HG02571 (cell line): ENCODE measurements around the gene ILF3.
"Not testable (repeated sequence)": the region's sequence is repeated elsewhere in the genome, so short reads cannot be mapped to it uniquely, and the experiment has no call there.

Experiments used
- ATAC-seq: cut with Tn5 transposase; IDR thresholded peaks from one replicate; pipeline ENCODE4 v1.9.1; 2021; ENCODE audit warnings: mild to moderate bottlenecking, moderate library complexity; ENCODE audit not compliant: unreplicated experiment

Gene ILF3

DNA sequence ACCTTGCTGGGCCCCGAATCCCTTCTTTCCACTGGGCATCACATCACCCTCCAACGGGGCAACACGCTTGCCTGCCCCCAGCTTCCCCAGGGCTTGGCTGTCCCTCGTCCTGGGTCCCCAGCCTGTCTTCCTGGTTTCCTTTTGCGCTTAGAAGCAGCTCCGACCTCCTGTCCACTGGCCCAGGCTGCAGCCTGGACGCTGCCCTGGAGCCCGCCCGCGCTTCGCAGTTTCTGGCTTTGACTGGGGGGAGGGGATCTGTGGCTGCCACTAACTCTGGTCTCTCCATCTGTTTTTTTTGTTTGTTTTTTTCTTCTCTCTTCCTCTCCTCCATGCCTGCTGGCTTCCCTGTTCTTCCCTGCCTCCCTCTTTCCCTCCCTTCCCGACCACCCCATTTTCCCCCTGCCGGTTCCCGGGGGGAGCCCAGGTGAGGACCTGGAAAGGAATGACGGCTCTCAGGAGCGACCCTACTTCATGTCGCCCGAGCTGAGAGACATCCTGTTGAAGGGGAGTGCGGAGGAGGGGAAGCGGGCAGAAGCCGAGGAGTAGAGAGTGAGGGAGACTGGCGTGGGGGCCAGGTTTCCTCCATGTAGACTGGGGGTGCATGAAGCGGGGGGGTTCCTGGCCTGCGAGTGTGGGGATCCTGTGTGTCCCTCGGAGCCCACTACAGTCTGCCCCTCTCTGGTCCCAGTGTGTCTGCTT is 11.5 kb upstream of the ILF3 start:
- ATAC-seq: no peak

- ATAC-seq: no peak
Observed at GRCh38 chr19:10643172-10643967, 10.8 kb upstream of the ILF3 start.

DNA sequence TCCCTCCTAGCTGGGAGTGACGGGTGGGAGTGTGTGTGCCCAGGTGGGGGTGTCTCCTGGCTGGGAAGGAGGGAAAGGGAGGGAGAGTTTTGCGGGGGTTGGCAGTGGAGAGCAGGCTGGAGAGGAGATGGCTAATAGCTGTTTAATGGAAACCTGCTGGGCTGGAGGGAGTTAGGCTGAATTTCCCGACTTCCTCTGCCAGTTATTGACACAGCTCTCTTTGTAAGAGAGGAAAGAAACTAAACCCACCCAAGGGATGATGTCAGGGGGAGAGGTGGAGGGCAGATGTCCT is 10.2 kb upstream of the ILF3 start:
- ATAC-seq: no peak

DNA sequence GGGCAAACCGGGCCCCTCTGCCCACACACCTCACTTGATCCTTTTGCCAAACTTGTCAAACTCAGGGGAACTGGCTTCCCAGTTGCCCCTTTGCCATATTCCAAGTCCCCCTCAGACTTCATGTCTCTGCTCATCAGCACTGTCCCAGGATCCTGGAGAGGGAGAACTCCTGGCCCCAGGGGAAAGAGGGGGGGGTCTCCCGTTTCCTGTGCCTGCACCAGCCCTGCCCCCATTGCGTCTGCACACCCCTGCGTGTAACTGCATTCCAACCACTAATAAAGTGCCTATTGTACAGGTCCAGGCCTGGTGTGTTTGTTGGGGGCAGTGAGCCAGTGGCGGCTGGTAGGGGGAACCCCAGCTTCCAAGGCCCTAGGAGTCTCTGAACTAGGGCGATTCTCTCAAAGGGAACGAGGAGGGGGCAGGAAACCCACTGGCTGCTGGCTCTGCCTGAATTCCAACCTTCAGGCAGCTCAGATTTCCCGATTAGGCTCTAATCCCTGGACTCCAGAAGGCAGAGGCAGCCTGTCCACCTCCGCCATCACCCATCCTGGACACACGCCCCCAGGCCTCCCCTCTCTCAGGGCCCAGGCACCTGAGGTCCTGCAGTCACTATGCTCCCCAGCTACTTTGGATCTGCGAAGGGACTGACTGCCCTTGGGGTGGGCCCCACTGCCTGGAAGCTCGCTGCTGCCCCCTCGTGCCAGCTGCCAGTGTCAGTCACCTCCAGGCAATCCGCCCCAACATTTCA is 9.7 kb upstream of the ILF3 start:
- no peak for ATAC-seq

- no peak for ATAC-seq
Observed at GRCh38 chr19:10646456-10647159, 7.5 kb upstream of the ILF3 start.

DNA sequence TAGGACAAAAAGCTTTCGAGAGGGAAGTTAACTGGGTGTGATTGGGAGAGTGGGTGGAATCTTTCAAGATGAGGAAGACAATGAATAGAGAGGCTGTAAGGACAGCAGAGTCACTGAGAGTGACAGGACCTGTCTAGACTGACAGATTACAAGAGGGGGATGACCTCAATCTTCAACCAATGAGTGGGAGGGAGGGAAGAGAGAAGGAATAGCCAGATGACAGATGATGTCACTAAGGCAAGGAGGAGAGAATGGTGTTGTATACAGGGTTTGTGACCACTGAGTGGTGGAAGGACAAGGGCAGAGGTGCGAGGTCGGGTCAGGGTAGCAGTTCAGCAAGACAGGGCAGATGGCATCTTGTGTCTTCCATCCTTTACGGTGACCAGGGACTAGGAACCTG is 5.8 kb upstream of the ILF3 start:
- no peak for ATAC-seq

DNA sequence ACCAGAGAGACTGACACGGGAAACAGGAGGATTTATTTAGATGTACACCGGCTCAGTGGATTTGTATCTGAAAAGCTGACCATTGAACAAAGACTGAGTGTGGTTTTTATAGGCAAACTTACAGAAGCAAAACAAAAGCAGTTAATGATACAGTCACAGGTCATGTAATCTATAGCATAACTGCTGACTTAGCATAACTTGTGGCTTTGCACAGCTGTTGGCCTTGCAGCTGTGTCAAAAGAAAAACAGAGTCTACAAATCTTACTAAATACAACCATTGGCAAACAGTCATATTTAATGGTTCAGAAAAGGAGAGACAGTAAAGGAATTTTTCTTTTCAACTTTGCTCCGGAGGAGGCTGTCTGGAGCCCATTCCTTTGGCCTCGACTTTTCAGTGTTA is 2.3 kb upstream of the ILF3 start:
- no peak for ATAC-seq

DNA sequence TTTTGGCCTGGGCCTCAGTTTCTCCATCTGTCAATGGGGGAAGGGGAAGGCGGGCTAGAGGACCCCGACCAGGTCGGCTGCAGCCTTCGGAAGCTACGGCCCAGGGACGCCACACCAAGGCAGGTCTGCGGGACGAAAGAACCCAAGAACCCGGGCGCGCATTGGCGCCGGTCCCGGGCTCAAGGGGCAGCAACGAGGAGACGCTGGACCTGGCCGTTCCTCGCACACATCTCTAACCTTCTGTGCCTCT is 739 bp upstream of the ILF3 start:
- no peak for ATAC-seq

GRCh38 chr19:10654610-10655456 is 687 bp downstream of the ILF3 start:
- peak; percentile 19 for ATAC-seq

DNA sequence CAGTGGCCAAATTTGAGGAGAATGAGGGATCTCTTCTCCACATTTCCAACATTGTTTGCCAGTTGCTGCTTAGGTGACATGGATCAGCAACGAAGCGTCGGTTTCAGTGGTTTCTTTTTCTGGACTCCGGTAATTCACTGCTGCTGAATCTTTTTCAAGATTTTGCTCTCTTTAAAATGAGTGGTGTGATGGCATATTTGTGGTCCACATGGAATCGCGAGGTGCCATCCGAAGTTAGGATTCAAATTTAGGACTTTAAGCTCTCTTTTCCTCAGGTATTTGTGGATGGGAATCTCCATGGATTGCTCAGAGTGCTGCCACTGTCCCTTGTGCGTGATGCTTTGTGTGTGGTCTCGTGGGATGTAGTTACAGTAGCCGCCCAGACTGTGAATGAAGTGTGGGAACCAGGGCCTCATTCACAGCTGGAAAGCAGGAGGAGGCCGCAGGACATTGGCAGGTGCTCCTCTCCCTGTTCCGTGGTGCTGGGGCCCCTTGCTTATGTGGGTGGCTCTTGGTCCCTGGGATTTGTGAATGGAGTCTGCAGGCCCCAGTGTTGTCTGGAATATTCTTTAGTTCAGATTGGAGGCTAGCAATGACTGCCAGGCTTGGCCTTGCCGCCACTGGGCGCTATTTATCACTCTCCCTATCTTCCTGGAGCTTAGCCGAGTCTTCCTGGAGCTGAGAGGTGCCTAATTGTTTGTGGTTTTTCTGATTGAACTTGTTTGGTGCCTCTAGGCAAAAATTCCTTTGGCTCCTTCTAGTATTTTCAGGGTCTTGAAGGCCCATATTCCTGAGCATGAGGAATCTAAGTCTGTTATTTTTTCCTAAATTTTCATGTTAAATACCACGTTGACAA is 1.5 kb downstream of the ILF3 start:
- ATAC-seq: no peak

DNA sequence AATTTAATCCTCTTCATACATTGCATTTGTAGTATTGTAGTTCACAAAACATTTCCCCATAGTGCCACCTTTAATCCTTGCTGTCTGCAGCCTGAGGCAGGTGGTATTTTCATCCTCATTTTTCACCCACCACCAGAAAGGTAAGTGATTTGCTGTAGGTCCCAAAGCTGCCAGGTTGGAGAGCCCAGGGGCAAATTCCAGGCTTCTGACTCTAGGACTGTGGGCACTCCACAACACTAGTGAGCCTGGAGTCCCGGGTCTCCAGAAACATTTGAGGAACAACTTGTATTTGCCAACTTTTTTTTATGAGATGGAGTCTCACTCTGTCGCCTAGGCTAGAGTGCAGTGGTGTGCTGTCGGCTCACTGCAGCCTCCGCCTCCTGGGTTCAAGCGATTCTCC is 6.2 kb downstream of the ILF3 start:
- no peak for ATAC-seq

DNA sequence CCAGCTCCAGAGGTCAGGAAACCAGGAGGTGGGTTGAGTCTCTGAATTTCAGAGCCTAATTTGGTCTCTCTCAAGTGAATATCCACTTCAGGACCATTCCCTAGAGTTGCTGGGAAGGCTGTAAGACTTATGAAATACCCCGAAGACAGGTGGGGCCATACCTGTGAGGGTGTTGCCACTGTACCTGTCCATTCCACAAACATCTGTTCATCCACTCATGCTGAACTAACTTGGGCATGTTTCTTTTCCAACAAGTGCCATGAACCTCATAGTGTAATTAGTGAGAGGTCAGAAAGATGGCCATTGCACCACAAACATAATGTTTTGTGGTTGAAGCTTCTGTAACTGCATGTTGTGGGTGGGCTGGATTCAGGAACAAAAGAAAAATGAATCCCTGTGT is 7.8 kb downstream of the ILF3 start:
- ATAC-seq: no peak

DNA sequence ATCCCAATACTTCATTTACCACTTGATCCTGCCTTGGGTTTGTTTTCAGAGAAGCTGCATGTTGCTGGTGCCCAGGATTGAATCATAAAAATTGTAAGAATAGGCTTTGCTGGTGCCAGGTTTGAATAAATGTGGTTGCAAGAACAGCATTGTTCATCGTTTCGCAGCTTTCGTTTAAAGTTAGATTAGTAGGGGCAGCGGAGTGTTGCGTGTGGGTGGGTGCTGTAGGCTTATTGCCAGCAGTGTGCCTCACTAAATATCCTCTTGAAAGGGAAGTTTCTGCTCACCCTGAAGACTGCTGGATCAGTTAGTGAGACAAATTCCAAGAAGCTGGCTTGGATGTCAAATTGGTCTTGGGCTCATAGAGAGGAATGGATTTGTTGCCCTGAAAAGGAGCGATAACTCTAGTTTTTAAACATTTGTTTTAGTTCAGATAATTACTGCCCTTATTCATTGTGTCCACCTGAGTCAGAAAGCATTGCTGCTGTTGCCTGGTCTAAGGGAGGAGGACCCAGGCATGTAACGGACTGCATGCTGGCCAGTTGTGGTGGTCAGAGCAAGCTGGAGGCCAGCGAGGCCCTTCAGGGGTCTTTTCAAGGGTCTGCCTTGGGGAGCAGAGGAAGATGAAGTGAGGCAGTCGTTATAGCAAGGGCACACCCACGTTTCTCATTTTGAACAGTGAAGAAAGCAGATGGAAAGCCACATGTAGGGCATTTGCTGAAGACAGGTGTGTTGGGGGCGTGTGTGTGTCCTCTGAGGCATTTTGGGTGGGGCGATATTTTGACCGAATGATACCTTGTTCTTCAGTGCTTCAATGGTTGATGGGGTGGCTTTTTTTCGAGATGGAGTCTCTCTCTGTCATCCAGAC is 8.5 kb downstream of the ILF3 start:
- no peak for ATAC-seq

GRCh38 chr19:10663252-10663563 is 9.1 kb downstream of the ILF3 start:
- not testable (repeated sequence) for ATAC-seq

DNA sequence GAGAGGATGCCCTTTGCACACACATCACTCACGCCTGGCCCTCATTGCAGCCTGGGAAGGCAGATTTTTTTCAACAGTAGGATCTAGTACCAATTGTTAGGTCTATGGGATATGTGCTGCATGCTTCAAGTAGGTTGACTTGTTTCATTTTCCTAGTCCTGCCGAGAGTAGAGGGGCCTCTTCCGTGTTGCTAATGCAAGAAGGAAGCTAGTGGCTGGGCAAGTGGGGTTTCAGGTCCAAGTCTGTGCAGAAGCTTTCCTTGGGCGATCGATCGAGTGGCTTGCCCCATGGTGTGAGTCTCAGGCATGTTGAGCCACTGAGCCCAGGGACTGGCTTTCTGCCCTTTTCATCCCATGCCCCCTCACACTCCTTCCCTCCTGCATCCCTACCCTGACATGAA is 13.7 kb downstream of the ILF3 start:
- ATAC-seq: no peak

DNA sequence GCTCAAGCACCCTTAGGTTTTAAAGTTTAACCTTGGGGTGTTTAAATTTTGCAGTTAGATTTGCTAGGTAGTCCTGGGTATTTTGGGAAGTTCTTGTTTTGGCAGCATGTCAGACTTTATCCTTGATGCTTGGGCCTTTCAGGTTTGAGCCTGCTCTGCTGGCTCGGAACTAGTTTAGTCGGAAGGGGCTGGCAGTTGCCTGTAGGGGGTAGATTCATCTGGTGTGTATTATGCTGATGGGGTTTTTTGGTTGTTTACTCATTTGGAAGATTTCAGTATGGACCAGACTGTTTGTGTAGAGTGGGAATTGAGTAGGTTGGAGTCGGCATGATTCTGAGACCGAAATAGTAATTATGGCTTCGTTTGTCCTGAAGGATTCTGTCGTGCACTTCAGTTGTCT is 15.1 kb downstream of the ILF3 start:
- ATAC-seq: no peak

GRCh38 chr19:10670182-10670581 is 16.0 kb downstream of the ILF3 start:
- no peak for ATAC-seq

DNA sequence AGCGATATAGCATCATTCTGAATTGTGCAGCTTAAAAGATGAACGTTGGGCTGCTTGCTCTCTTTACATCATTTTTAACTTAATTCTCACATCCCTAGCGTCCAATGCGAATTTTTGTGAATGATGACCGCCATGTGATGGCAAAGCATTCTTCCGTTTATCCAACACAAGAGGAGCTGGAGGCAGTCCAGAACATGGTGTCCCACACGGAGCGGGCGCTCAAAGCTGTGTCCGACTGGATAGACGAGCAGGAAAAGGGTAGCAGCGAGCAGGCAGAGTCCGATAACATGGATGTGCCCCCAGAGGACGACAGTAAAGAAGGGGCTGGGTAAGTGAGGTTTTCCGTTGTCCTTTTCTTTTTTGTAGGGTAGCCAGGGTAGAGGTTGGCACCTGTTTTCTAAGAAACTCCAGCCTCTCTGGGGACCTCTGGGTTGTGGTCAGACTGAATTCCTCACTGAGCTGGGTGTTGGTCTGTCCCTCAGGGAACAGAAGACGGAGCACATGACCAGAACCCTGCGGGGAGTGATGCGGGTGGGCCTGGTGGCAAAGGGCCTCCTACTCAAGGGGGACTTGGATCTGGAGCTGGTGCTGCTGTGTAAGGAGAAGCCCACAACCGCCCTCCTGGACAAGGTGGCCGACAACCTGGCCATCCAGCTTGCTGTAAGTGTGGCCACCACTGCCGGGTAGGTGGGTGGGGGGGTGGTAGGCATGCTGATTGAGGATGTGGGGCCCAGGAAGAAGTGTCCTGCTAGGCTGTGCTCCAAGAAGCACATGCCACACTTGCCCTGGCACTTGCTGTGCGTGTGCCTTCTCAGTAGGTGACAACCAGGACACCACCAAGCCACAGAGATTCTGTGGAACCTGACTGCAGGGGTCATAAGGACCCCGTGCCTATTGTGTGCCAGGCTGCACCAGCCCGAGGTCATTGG is 17.0 kb downstream of the ILF3 start:
- ATAC-seq: no peak
